ENCODE results near the gene SPN. TPM values are rescaled to one million over a fixed set of nuclear protein-coding genes. Genes with fewer than 3 reads are reported as not detected.

Gene SPN
- polyA plus RNA-seq, 2 of the 4 experiments (the other 2 are of a cell fraction) = 0.03 TPM; not detected in 1

DNA sequence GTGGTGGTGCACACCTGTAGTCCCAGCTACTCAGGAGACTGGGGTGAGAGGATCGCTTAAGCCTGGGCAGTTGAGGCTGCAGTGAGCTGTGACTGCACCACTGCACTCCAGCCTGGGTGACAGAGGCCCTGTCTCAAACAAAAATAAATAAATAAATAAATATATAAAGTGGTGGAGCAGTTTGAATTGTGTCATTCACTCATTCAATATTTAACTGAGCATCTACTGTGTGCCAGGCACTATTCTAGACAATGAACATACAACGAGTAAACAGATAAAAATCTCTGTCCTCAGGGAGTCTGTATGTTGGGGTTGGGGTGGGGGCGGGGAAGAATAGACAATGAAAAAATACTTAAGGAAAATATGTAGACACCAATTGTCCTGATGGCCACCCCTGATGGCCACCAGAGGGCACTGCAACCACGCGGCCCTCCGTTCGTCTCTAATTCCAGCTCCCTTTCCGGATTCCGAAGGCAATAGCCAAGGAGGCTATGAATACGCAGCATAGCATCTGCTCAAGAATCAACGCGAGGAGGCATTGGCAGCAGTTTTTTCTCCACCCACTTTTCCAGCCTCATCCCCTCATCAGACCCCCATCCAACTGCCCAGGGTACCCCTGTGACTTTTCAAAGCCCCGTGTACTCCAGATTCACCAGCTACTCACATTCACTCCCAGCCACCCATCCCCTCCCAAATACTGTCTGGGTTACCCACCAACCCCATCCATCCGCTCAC, 37.4 kb downstream of the SPN start (continued):
- TF ChIP-seq, protein P1, sequence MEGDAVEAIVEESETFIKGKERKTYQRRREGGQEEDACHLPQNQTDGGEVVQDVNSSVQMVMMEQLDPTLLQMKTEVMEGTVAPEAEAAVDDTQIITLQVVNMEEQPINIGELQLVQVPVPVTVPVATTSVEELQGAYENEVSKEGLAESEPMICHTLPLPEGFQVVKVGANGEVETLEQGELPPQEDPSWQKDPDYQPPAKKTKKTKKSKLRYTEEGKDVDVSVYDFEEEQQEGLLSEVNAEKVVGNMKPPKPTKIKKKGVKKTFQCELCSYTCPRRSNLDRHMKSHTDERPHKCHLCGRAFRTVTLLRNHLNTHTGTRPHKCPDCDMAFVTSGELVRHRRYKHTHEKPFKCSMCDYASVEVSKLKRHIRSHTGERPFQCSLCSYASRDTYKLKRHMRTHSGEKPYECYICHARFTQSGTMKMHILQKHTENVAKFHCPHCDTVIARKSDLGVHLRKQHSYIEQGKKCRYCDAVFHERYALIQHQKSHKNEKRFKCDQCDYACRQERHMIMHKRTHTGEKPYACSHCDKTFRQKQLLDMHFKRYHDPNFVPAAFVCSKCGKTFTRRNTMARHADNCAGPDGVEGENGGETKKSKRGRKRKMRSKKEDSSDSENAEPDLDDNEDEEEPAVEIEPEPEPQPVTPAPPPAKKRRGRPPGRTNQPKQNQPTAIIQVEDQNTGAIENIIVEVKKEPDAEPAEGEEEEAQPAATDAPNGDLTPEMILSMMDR (IDR thresholded peaks at IDR 0.05) = peak; percentile 96
- TF ChIP-seq, protein P2, sequence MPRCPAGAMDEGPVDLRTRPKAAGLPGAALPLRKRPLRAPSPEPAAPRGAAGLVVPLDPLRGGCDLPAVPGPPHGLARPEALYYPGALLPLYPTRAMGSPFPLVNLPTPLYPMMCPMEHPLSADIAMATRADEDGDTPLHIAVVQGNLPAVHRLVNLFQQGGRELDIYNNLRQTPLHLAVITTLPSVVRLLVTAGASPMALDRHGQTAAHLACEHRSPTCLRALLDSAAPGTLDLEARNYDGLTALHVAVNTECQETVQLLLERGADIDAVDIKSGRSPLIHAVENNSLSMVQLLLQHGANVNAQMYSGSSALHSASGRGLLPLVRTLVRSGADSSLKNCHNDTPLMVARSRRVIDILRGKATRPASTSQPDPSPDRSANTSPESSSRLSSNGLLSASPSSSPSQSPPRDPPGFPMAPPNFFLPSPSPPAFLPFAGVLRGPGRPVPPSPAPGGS (IDR thresholded peaks at IDR 0.05) = no peak
- TF ChIP-seq POLR2AphosphoS2 (conservative IDR thresholded peaks at IDR 0.05; ENCODE audit: low read length) (no peak), NFE2L2 (conservative IDR thresholded peaks at IDR 0.05; ENCODE audit: low read length) (no peak), MAZ (IDR thresholded peaks at IDR 0.05; ENCODE audit: borderline replicate concordance, low read depth, low read length) (no peak), TP53 (CRISPR knock-in tag; IDR thresholded peaks at IDR 0.05) (no peak)

DNA sequence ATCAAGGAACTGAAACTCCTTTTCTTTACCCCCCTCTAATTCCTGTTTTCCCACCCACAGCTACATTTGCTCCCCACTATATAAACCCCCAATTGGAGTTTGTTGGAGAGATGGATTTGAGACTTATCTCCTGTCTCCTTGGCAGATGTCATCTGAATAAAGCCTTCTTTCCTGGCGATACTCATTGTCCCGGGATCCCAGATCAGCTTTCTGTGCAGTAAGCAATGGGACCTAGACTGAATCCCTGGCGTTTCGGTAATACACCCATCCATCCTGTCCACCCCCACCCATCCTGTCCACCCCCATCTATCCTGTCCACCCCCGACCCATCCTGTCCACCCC, 38.1 kb downstream of the SPN start:
- Histone ChIP-seq H3K4me3 (no peak overlapping the region), H3K27ac (no peak overlapping the region; a peak in 1 of 6 replicates), H3K4me1 (peaks cover 4% of the 10 kb centered on the region; the same call in 1 of the 3 replicates), H3K9me3 (no peaks in the 10 kb centered on the region), H3K4me2 (no peak overlapping the region; the same call in 2 of the 3 replicates)
- CTCF ChIA-PET = interaction anchor here (0.6 to 8.2 kb wide), 27 partner anchors 9 to 1033 kb away, joined by 3 to 84 read pairs (median 5); partner anchors contain the start of genes GDPD3, KIF22, MVP and TLCD3B
- POLR2A ChIA-PET = interaction anchor here (0.6 to 1.4 kb wide), 3 partner anchors 89 to 728 kb away, joined by 3 to 11 read pairs (median 7); partner anchors contain the start of gene KIF22
- ATAC-seq (no peak), FAIRE-seq (no peak), DNase-seq (ENCODE audit: low read depth in 1 of 2, low spot score in 1 of 2) (no peak)
- TF ChIP-seq TP53 (CRISPR knock-in tag; IDR thresholded peaks at IDR 0.05) (no peak), NR3C1 (IDR thresholded peaks at IDR 0.05) (no peak), EP300 (IDR thresholded peaks at IDR 0.05) (no peak), RNF2 (IDR thresholded peaks at IDR 0.05; ENCODE audit: borderline replicate concordance, low read depth) (no peak), JUN (IDR thresholded peaks at IDR 0.05) (no peak), MAX (IDR thresholded peaks at IDR 0.05) (no peak)
- TF ChIP-seq, protein P3, sequence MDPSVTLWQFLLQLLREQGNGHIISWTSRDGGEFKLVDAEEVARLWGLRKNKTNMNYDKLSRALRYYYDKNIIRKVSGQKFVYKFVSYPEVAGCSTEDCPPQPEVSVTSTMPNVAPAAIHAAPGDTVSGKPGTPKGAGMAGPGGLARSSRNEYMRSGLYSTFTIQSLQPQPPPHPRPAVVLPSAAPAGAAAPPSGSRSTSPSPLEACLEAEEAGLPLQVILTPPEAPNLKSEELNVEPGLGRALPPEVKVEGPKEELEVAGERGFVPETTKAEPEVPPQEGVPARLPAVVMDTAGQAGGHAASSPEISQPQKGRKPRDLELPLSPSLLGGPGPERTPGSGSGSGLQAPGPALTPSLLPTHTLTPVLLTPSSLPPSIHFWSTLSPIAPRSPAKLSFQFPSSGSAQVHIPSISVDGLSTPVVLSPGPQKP (IDR thresholded peaks at IDR 0.05; ENCODE audit: low read depth, low read length) = no peak
- TF ChIP-seq, protein P1 (IDR thresholded peaks at IDR 0.05) = no peak
- WGBS (ENCODE audit: missing lambda C conversion rate) = 85% methylated on average over 4 of the region's 5 CpGs

DNA sequence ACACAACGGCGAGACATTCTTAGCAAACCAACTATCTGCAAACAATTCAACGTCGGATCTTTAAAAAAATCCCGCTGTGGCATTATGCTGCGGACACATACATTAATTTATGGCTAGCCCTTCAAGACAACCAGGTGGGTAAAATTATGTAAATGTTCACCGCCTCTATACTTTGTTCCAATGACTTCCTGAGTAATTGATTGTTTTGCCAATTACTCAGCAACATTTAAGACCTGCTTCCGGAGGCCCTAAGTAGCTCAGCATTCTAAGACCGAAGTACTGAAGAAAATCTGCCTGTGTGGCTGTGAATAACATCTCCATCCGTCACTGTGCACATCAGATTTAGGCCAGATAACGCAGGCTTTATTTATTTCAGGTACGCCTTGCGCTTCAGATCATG, 39.2 kb downstream of the SPN start:
- H3K9me3 ChIP-seq = no peaks in the 10 kb centered on the region
- H3K4me1 ChIP-seq = peaks cover 4% of the 10 kb centered on the region; the same call in 1 of the 3 replicates
- TF ChIP-seq NFE2L2 (conservative IDR thresholded peaks at IDR 0.05; ENCODE audit: low read length) (no peak), HDAC2 (IDR thresholded peaks at IDR 0.05) (no peak), CBX2 (IDR thresholded peaks at IDR 0.05; ENCODE audit: borderline replicate concordance, low read depth) (no peak), HES2 (IDR thresholded peaks at IDR 0.05) (no peak), KDM5A (IDR thresholded peaks at IDR 0.05) (no peak), SREBF2 (IDR thresholded peaks at IDR 0.05) (no peak), USF2 (IDR thresholded peaks at IDR 0.05) (no peak), TFCP2L1 (CRISPR knock-in tag; IDR thresholded peaks at IDR 0.05) (no peak), RARB (CRISPR knock-in tag; IDR thresholded peaks at IDR 0.05) (no peak), HOXA7 (CRISPR knock-in tag; IDR thresholded peaks at IDR 0.05) (no peak), CEBPB (IDR thresholded peaks at IDR 0.05) (no peak), JUN (IDR thresholded peaks at IDR 0.05) (no peak), FOSB (CRISPR knock-in tag; IDR thresholded peaks at IDR 0.05) (no peak), POLR2AphosphoS2 (conservative IDR thresholded peaks at IDR 0.05; ENCODE audit: low read length) (no peak), JUNB (IDR thresholded peaks at IDR 0.05) (no peak), NPAS2 (CRISPR knock-in tag; IDR thresholded peaks at IDR 0.05; ENCODE audit: borderline replicate concordance) (no peak), GATA3 (IDR thresholded peaks at IDR 0.05; ENCODE audit: borderline replicate concordance) (no peak)
- no peak for DNase-seq (ENCODE audit: low read depth in 1 of 2, low spot score in 1 of 2)
- no peak for ATAC-seq
- ChIA-PET CTCF (interaction anchor here (0.6 to 8.2 kb wide), 9 partner anchors 13 to 362 kb away, joined by 3 to 84 read pairs (median 7); partner anchors contain the start of gene KIF22), POLR2A (no interaction called here)
- H3K27ac ChIP-seq = no peak overlapping the region
- H3K4me3 ChIP-seq = no peak overlapping the region
- no peak overlapping the region for H3K4me2 ChIP-seq
- 86% methylated on average over 13 of the region's 13 CpGs for WGBS (ENCODE audit: missing lambda C conversion rate)
- FAIRE-seq = no peak

Measured in A549 (cell line).